Kidney (tissue), 14 donors: ENCODE measurements around the gene PRR20G. TPM values are rescaled to one million over a fixed set of nuclear protein-coding genes. Genes with fewer than 3 reads are reported as not detected.

Source experiments
- DNase-seq, 5 donors: peaks; one replicate each; pipeline ENCODE4 v3.0.0-alpha.2; 2013 to 2020
- FAIRE-seq: peaks from 2 replicates; lab custom pipeline; 2012; peaks lifted over from hg19 to GRCh38; lab: Jason Lieb, UNC
- H3K27ac ChIP-seq, 2 donors: one replicate each; pipeline ENCODE4 v1.7.0; 2013; ENCODE audit warnings: low read depth in 2 of 2, low read length in 2 of 2, inconsistent platforms in 1 of 2
- H3K27me3 ChIP-seq: one replicate; pipeline ENCODE4 v1.7.1; 2013; ENCODE audit warnings: low read length, inconsistent platforms; ENCODE audit not compliant: control insufficient read depth, insufficient read depth
- H3K36me3 ChIP-seq, 3 donors: one replicate each; pipeline versions ENCODE4 v1.7.0 to v1.7.1; 2013; ENCODE audit warnings: low read length in 3 of 3, control low read depth in 1 of 3, inconsistent platforms in 1 of 3; ENCODE audit not compliant: insufficient read depth in 3 of 3, control insufficient read depth in 2 of 3
- H3K4me1 ChIP-seq, 3 donors: one replicate each; pipeline versions ENCODE4 v1.7.0 to v1.7.1; 2013; ENCODE audit warnings: low read length in 3 of 3, inconsistent platforms in 1 of 3, low read depth in 1 of 3; ENCODE audit not compliant: control insufficient read depth in 2 of 3, insufficient read depth in 2 of 3
- H3K4me3 ChIP-seq, 3 donors: one replicate each; pipeline versions ENCODE4 v1.7.0 to v1.8.1; 2013; ENCODE audit warnings: low read length in 3 of 3, control low read depth in 1 of 3, inconsistent platforms in 1 of 3
- H3K9ac ChIP-seq, 3 donors: one replicate each; pipeline versions ENCODE4 v1.7.0 to v1.7.1; 2013; ENCODE audit warnings: low read length in 3 of 3, control low read depth in 1 of 3, inconsistent platforms in 1 of 3
- H3K9me3 ChIP-seq, 3 donors: one replicate each; pipeline versions ENCODE4 v1.7.0 to v1.7.1; 2013; ENCODE audit warnings: low read length in 3 of 3, control low read depth in 1 of 3, inconsistent platforms in 1 of 3; ENCODE audit not compliant: control insufficient read depth in 2 of 3, insufficient read depth in 1 of 3
- CTCF ChIP-seq: IDR thresholded peaks from 3 replicates; pipeline ENCODE4 v1.5.1; 2012; ENCODE audit warnings: mild to moderate bottlenecking, moderate library complexity, borderline replicate concordance; ENCODE audit not compliant: insufficient read depth; ENCODE audit errors: extremely low read depth
- intact Hi-C: fragments of 100-400 bp; cut with DNase I; formaldehyde crosslinking; loops from one replicate; pipeline ENCODE4 v1.11.1; 2022
- polyA plus RNA-seq: library from polyadenylated mRNA; stranded (reverse); fragments of 350-450 nt; fragmentation: Illumina TruSeq; extraction: RNeasy Lipid Tissue Mini Kit (QIAGEN cat#74804); gene quantifications from one replicate; pipeline ENCODE4 v1.2.3, GENCODE V29; 2014; ENCODE audit warnings: low read depth, low replicate concordance; ENCODE audit not compliant: insufficient read depth
- total RNA-seq: library from RNA; stranded (reverse); fragmentation: NEBNext Ultra II Directional; extraction: Animal tissue kit (Norgen Biotek cat#: 25700); gene quantifications from one replicate; pipeline ENCODE4 v1.2.1, GENCODE V29; 2021
- donor health status: control.
- donor health status: control.
- donor health status: control.
- donor health status: control.
- donor health status: control.
- donor health status: DM: yes; HTN: yes; CAD: no.
- donor health status: Normal renal cell carcinoma (clear cell type).

Gene PRR20G
- total and polyA plus RNA-seq, 2 donors from 2014 or later: not detected

GRCh38 chr3:127324913-127325628 lies 37.2 kb upstream of the PRR20G start:
- intact Hi-C loops: no loop called here
- no peak overlapping the region for H3K4me3 ChIP-seq
- no peaks in the 10 kb centered on the region for H3K27me3 ChIP-seq
- H3K9me3 ChIP-seq: no peaks in the 10 kb centered on the region
- TF ChIP-seq CTCF: no peak
- no peaks in the 10 kb centered on the region for H3K4me1 ChIP-seq
- no peak for FAIRE-seq
- H3K27ac ChIP-seq: no peak overlapping the region
- no peak for DNase-seq
- H3K9ac ChIP-seq: no peak overlapping the region
- no peaks in the 10 kb centered on the region for H3K36me3 ChIP-seq

DNA sequence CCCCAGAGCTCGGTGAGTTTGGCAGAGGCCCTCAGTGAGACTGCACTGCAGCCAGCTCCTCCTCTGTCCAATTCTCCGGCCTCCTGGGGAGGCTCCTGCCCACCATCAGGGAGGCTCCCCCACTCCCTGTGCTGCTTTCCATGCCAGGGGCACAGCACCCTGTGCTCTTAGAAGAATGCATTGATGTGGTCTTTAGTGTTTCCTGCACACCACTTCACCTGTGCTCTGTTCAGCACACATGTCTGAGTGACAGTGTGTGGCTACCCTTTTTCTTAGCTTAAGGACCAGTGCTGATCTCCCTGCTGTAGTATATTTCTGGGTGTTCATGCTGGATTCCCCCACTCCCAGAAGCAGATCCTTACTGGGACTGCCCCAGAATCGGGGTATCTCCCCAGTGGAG lies 36.2 kb upstream of the PRR20G start:
- H3K9me3 ChIP-seq: no peaks in the 10 kb centered on the region
- no peaks in the 10 kb centered on the region for H3K4me1 ChIP-seq
- FAIRE-seq (no peak), DNase-seq (no peak)
- no peaks in the 10 kb centered on the region for H3K36me3 ChIP-seq
- no peak overlapping the region for H3K4me3 ChIP-seq
- no peak for TF ChIP-seq CTCF
- intact Hi-C loops: no loop called here
- H3K27me3 ChIP-seq: no peaks in the 10 kb centered on the region
- no peak overlapping the region for H3K9ac ChIP-seq
- no peak overlapping the region for H3K27ac ChIP-seq

- H3K27ac ChIP-seq: no peak overlapping the region
- no peak for DNase-seq
- intact Hi-C loops: no loop called here
Measured at GRCh38 chr3:127323581-127323980, 35.7 kb upstream of the PRR20G start.

More at GRCh38 chr3:127323581-127323980, 35.7 kb upstream of the PRR20G start:
- H3K36me3 ChIP-seq: no peaks in the 10 kb centered on the region
- H3K4me1 ChIP-seq: no peaks in the 10 kb centered on the region
- H3K9me3 ChIP-seq: no peaks in the 10 kb centered on the region
- H3K9ac ChIP-seq: no peak overlapping the region
- no peak overlapping the region for H3K4me3 ChIP-seq
- no peaks in the 10 kb centered on the region for H3K27me3 ChIP-seq
- no peak for FAIRE-seq
- TF ChIP-seq CTCF: no peak
